ENCODE results near the gene CDHR2. TPM values are rescaled to one million over a fixed set of nuclear protein-coding genes. Genes with fewer than 3 reads are reported as not detected.
A peak's percentile ranks its signal among the peaks of the same experiment; 100 is the strongest.

CDHR2 gene
- total and polyA plus RNA-seq, 2 experiments from 2014 or later: 0.59 to 0.60 TPM

GRCh38 chr5:176542596-176543427 is 6.3 kb upstream of the CDHR2 start:
- DNase-seq (ENCODE audit: low read depth in 1 of 2, low spot score in 1 of 2): peak; percentile 35 to 79
- H3K4me1 ChIP-seq (ENCODE audit: low read depth): peaks cover 11% of the 10 kb centered on the region
- TF ChIP-seq CTCF (IDR thresholded peaks at IDR 0.05; ENCODE audit: low read depth, low read length): no peak
- no peaks in the 10 kb centered on the region for H3K27me3 ChIP-seq
- H3K4me3 ChIP-seq: peak overlapping the region; percentile 74
- peak overlapping the region; percentile 70 for H3K27ac ChIP-seq
- H3K36me3 ChIP-seq: no peaks in the 10 kb centered on the region
- no peaks in the 10 kb centered on the region for H3K9me3 ChIP-seq (ENCODE audit: low read depth)

- Histone ChIP-seq H3K9me3 (ENCODE audit: low read depth) (no peaks in the 10 kb centered on the region), H3K27ac (peak overlapping the region; percentile 2)
These were observed 5.5 kb upstream of the CDHR2 start for GRCh38 chr5:176543428-176544182.

GRCh38 chr5:176545388-176545736 is 3.8 kb upstream of the CDHR2 start:
- Histone ChIP-seq H3K9me3 (ENCODE audit: low read depth) (no peaks in the 10 kb centered on the region), H3K36me3 (no peaks in the 10 kb centered on the region), H3K27ac (no peak overlapping the region), H3K4me1 (ENCODE audit: low read depth) (peaks cover 10% of the 10 kb centered on the region), H3K4me3 (no peak overlapping the region), H3K27me3 (no peaks in the 10 kb centered on the region)
- DNase-seq (ENCODE audit: low read depth in 1 of 2, low spot score in 1 of 2): no peak
- TF ChIP-seq CTCF (IDR thresholded peaks at IDR 0.05; ENCODE audit: low read depth, low read length): no peak

More at GRCh38 chr5:176543428-176544182, 5.5 kb upstream of the CDHR2 start:
- DNase-seq (ENCODE audit: low read depth in 1 of 2, low spot score in 1 of 2): peak; percentile 53 to 82
- no peaks in the 10 kb centered on the region for H3K36me3 ChIP-seq
- H3K27me3 ChIP-seq: no peaks in the 10 kb centered on the region
- peaks cover 6% of the 10 kb centered on the region for H3K4me1 ChIP-seq (ENCODE audit: low read depth)
- H3K4me3 ChIP-seq: peak overlapping the region; percentile 48
- TF ChIP-seq CTCF (IDR thresholded peaks at IDR 0.05; ENCODE audit: low read depth, low read length): no peak

- DNase-seq (ENCODE audit: low read depth in 1 of 2, low spot score in 1 of 2): no peak
- Histone ChIP-seq H3K27ac (no peak overlapping the region), H3K4me3 (no peak overlapping the region), H3K36me3 (no peaks in the 10 kb centered on the region), H3K4me1 (ENCODE audit: low read depth) (peaks cover 10% of the 10 kb centered on the region), H3K27me3 (no peaks in the 10 kb centered on the region), H3K9me3 (ENCODE audit: low read depth) (no peaks in the 10 kb centered on the region)
- TF ChIP-seq CTCF (IDR thresholded peaks at IDR 0.05; ENCODE audit: low read depth, low read length): no peak
These were observed 3.2 kb upstream of the CDHR2 start for GRCh38 chr5:176545737-176546509.

GRCh38 chr5:176547802-176548201 is 1.3 kb upstream of the CDHR2 start:
- Histone ChIP-seq H3K4me3 (no peak overlapping the region), H3K27ac (no peak overlapping the region), H3K27me3 (no peaks in the 10 kb centered on the region), H3K9me3 (ENCODE audit: low read depth) (no peaks in the 10 kb centered on the region), H3K36me3 (no peaks in the 10 kb centered on the region), H3K4me1 (ENCODE audit: low read depth) (peaks cover 4% of the 10 kb centered on the region)
- no peak for DNase-seq (ENCODE audit: low read depth in 1 of 2, low spot score in 1 of 2)
- TF ChIP-seq CTCF (IDR thresholded peaks at IDR 0.05; ENCODE audit: low read depth, low read length): no peak
